Right lobe of liver (tissue), 4 donors: ENCODE data around the gene SYT9.

Source experiments
- POLR2A ChIP-seq: fragments of 450-650 bp; IDR thresholded peaks from one replicate; pipeline ENCODE4 v1.6.1; 2017; ENCODE audit warnings: antibody characterized with exemption, mild to moderate bottlenecking
- TF ChIP-seq, protein P1 (sequence below), 4 donors: fragments of 200-600 bp in 3 of 4; fragments of 450-650 bp in 1 of 4; IDR thresholded peaks; one replicate each; pipeline versions ENCODE4 v1.5.1 to v1.8.0; 2016 to 2022; ENCODE audit warnings: antibody characterized with exemption in 4 of 4, mild to moderate bottlenecking in 2 of 4
- donor health status: DM: no; HTN: no; CAD: no.
- donor health status: DM: no; HTN: no; CAD: no.
- donor health status: DM: no; HTN: yes; CAD: no.

DNA sequence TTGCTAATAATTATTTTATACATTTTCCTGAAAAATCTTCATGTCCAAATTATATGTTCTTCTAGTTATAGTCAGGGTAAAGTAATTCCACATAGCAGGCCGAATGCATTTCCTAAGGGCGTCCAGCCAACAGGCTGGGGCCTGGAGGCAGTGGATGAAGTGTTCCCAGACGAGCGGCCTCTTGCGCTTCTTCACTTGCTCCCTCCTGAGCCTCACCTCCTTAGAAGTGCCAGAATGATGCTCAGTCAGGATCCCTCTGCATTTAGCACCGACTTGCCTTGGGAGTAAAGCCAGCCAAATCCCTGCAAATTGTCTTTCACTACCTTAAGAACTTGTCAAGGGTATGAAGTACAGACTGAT lies 235.1 kb downstream of the SYT9 start:
- TF ChIP-seq, protein P1, sequence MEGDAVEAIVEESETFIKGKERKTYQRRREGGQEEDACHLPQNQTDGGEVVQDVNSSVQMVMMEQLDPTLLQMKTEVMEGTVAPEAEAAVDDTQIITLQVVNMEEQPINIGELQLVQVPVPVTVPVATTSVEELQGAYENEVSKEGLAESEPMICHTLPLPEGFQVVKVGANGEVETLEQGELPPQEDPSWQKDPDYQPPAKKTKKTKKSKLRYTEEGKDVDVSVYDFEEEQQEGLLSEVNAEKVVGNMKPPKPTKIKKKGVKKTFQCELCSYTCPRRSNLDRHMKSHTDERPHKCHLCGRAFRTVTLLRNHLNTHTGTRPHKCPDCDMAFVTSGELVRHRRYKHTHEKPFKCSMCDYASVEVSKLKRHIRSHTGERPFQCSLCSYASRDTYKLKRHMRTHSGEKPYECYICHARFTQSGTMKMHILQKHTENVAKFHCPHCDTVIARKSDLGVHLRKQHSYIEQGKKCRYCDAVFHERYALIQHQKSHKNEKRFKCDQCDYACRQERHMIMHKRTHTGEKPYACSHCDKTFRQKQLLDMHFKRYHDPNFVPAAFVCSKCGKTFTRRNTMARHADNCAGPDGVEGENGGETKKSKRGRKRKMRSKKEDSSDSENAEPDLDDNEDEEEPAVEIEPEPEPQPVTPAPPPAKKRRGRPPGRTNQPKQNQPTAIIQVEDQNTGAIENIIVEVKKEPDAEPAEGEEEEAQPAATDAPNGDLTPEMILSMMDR (IDR thresholded peaks at IDR 0.05): no peak
- TF ChIP-seq POLR2A: no peak
